Erythroblast (primary cell): ENCODE results near the gene SESN3.

Experiments
- GATA1 ChIP-seq: IDR thresholded peaks from 2 replicates; pipeline ENCODE4 v1.6.1; 2011; ENCODE audit warnings: low read depth, mild to moderate bottlenecking, control low read depth, low read length, moderate library complexity
- POLR2A ChIP-seq: IDR thresholded peaks from 2 replicates; pipeline ENCODE4 v1.6.1; 2011; ENCODE audit warnings: mild to moderate bottlenecking, low read length

DNA sequence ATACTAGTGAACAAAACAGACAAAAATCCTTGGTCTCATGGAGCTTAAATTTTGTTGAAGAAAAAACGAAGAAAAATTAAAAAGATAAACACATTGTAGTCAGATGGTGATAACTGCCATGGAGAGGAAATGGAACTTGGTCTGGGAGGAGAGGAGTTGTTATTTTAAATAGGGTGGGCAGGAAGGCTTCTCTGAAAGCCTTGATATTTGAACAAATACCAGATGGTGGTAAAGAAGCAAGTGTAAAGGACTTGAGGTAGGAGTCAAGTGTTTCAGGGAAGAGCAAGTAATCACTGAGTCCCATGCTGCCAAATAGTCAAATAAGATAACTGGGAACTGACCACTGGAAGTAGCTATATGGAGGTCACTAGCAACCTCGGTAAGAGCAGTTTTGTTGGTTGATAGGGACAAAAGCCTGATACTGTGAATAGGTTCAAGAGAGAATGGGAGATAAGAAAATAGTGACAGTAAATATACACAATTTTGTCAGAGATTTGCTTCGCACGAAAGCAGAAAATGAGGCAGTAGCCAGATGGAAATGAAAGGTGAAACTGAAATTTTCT, 55.1 kb downstream of the SESN3 start:
- no peak for TF ChIP-seq POLR2A
- no peak for TF ChIP-seq GATA1
